ENCODE results near the gene TSPAN17.
A peak's percentile ranks its signal among the peaks of the same experiment; 100 is the strongest.
"Not testable (repeated sequence)": the region's sequence is repeated elsewhere in the genome, so short reads cannot be mapped to it uniquely, and the experiment has no call there.

Gene TSPAN17

DNA sequence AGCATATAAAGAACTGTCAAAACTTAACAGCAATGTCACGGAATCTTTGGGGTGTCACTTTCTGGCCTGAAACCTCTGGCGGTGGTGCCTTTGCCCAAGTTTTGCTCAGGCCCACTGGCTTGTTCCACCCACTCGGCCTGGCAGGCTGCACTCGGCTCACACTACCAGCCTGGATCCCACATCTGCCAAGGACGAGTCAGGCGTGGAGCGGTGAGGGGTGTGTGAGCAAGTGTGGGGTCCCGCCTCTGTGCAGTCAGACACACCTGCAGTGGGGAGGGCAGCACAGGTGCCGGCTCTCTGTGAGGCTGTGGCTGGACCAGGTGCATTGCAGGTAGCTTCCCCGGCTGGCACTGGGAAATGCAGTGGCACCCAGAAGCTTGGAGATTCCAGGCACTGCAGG, 40.0 kb downstream of the TSPAN17 start:
- no peak for DNase-seq

DNA sequence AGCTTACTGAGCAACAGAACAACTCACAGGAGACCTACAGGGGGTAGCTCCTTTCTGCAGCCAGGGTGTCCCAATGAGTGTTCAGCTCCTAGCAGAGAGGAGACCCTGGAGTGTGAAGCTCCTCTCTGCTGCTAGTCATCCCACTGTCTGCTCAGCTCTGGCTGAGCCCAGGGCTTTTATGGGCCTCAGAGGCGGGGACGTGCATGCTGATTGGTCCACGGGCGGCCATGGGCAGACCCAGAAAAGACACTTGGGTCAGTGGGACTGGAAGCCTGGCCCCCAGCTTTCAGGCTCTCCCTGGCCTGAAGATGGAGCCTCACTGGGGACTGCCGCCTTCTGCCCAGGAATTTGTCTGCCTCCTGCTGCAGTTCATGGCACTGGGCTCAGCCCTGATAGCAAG, 40.6 kb downstream of the TSPAN17 start:
- DNase-seq: no peak

DNA sequence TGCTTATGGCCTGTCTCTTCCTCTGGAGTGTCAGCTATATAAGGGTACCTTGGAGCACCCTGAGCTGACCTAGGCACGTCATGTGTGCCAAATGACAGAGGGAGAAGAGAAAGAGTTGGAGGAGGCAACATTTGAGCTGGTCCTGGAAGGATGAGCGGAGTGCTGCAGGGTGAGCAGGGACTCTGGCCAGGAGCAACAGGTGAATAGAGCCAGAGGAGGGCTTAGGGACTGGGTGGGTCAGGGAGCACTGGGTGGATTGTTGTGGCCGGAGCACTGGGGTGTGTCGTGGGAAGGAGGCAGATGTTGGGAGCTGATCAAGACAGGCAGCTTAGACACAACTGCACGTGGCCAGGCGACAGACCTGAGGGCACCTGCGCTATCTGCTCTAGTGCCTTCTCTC, 43.6 kb downstream of the TSPAN17 start:
- no peak for DNase-seq

DNA sequence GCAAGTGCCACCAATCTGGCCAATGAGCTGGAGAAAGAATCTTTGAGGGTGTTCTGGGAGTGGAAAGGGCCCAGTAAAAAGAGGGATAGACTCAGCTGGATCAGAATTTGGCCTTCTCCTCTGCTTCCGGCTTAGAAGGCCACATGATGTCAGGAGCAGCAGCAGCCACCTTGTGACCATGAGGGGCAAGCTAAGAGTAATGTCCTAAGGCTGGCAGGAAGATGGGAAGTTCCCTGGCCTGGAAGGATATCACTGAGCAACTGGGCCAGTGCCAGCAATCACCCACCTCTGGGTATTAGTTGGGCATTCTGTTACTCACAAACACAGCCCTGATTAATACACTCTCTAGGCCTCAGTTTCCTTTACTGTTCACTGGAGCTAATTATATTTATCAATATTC, 44.2 kb downstream of the TSPAN17 start:
- no peak for DNase-seq

DNA sequence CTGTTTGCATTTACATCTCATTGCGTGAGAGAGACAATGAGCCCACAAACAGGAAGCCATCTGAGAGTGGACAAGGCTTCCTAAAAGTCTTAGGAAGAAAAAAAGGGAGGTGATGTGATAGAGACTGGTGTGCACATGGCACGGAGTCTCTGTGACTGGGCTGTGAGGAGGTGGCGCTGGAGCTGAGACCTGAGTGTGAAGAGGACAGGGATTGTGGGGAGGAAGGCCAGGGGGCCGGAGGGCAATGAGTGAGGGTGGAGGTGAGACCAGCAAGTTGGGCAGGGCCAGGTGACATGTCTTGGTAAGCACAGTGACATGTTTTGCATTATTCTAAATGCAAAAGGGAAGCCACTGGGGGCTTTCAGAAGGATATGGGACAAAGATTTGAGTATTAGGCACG, 45.0 kb downstream of the TSPAN17 start:
- no peak for DNase-seq

DNA sequence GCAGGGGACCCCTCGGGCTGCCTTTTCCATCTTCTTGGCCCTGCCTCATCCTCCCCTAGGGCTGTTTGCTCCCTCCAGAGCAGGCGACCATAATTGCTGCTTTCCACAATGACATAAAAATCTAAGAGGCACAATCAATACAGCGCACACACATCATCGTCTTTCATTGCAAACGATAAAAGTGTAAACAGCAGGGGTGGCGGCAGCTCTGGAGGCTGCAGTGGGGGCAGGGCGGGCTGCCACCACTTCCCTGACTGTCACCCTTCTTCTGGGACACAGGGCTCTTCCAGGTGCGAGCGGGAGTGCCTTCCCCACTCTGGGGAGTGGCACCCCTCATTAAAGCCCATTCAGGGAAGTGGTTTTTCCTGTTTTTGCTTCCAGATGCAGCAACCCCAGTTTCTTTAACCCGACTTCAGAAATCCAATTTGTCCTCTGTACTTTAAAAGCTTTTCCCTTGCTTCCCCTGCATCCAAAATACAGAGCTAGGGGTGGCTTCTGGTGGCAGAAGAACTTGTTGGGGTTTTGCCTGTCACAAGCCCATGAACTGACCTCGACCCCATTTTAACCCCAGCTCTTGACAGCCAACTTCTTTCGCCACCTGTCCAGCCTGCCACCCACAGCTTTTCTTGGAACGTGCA, 45.7 kb downstream of the TSPAN17 start:
- peak; percentile 58 for DNase-seq

DNA sequence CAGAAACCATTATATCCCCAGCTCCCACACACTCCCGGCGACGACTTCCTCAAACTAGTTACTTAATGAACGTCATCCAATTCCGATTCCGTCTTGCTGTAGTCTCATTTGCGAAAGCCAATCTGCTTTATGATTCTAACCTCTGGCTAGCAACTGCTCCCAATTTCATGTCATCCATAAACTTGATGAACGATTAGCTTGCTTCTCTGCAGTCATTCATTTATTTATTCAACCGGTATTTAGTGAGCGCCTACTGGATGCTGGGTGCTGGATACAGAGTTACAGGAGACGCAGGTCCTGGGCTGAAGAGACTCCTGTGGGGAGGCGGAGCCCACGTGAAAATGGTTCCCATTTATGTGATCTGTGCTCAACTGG, 46.2 kb downstream of the TSPAN17 start:
- no peak for DNase-seq

DNA sequence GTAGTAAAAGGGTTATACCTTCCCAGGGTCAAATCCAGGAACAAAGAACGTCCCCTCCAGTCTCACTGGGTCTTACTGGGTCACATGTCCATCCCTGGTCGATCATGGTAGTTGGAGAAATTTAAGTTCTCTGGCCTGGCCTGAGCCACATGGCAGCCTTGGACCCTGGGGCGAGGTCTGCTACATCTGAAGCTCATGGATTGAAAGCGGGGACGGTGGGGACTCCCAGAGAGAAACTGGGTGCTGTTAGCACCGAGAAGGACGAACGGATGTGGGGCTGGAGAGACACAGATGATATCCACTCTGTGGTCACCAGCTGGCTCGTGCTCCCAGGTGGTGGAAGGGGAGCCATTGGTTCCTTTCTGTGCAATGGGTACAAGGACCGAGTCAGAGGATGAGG, 46.9 kb downstream of the TSPAN17 start:
- no peak for DNase-seq

DNA sequence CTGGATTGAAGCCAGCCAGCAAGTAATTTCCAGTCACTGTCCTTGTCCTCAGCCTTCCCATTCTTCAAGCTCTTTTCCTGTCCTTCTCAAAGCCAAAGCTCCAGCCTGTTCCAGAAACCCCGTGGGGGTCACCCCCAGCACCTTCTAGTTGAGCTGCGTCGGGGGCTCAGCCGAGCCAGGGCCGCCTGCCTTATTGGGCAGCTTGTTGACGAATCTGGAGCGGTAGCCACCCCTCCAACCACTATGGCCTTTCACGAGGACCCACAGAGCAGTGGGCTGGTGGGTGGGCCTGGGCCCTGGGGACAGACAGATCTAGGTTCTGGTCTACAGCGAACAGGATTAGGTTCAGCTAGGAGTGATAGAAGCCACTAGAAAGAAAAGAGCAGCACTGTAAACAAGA, 47.3 kb downstream of the TSPAN17 start:
- DNase-seq: no peak

DNA sequence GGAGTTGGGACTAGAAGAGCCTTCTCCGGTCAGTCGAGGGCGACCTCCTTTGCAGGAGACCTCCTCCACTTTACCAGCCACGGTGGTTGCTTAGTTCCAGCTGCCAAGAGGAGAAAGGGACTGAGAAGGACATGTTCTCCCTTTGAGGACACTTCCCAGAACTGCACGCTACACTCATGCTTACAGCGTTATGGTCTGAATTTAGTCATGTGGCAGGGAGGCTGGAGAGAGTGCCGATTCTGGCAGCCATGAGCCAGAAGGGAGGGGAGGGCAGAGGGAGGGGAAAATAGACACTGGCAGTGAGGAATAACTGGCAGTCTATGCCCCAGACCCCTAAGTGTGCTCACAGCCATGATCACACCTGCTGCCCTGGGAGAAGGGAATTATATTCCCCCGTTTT, 47.8 kb downstream of the TSPAN17 start:
- DNase-seq: no peak

DNA sequence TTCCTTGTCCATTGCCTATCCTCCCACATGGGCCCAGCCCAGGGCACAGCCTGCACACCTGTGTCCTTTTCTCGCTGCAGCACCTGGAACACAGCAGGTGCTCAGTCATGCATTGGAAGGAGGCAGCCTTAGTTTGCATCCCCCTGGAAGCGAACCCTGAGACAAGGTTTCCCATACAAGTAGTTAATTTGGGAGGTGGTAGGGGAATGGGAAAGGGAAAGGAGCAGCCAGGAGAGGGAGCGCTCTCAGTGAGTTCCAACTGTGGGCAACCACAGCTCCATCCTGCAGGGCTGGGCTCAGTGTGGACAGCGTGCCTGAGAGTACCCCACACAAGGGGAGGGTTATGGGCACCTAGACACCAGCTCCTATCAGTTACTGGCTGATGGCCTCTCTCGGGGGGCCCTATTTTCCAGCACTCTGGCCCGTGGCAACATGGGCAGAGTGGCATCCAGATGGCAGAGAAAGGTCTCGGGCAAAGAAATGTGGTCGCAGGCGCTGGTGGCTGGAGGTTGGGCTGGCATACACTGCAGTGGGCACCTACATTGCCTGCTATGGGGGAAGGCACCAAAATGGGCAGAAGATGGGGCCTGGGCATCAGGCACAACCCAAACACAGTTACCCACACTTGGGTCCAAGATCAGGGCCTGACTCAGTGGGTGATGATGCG, 50.1 kb downstream of the TSPAN17 start:
- DNase-seq: no peak

DNA sequence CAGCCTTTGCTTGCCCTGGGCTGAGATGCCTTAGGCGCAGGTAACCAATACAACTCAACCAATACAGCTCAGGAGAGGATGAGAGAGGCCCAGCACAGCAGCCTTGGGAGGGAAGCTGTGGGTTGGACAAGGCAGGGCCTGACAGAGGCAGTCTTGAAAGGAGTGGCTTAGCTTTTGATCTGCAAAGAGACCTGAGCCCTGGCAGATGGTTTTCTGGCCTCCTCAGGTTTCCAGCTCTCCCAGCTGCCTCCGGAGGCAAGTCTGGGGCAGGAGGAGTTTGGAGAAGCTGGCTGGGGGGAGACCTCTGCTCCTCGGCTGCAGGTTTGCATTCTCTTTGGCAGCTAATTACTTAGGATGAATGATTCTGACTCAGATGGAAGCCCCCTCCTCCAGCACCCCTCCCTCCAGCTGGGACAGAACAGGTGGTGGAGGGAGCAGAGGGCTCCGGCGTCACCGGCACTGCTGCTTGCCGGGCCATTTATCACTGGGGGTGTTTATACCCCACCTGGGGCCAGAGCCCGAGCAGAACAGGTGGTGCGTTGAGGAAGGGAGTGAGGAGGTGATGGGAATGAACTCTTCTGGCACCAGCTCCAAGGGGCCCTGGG, 50.8 kb downstream of the TSPAN17 start:
- peak; percentile 21 for DNase-seq

DNA sequence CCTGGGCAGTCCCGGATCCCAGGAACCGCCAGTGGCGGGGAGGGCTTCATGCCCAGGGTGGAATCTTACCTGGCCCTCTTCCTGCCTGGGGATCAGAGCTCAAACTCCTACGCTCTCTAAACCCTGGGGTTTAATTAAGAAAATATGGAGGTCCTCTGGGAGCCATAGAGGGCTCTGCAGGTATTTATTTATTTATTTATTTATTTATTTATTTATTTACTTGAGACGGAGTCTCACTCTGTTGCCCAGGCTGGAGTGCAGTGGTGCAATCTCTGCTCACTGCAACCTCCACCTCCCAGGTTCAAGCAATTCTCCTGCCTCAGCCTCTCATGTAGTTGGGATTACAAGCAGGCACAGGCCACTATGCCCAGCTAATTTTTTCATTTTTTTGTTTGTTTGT, 52.2 kb downstream of the TSPAN17 start:
- DNase-seq: not testable (repeated sequence)

DNA sequence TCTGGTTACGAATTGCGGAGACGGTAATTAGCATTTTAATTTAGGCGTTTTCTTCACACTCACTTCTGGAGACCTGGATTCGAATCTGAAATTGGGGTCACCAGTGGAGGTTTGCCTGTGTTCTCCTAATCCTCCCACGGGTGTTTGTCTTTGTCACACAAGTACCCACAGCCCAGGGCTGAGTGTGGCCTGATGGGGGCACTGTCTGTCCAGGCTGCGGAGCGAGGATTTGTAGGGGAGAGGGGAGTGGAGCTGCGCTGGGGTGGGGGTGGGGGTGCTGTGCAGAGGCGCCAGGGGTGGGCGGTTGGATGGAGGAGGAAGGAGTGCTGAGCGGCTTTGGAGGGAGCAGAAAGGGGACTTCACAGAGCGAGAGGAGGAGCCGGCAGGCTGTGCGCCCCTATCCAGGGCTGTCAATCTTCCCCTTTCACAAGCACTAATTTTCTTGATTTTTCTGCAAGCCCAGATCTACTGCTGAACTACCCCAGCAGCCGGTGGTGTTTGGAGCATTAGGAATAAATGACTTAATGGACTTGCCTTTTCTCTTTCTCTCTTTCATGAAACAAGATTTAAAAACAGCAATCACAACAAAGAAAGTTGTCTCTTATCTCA, 53.1 kb downstream of the TSPAN17 start:
- peak; percentile 42 for DNase-seq

DNA sequence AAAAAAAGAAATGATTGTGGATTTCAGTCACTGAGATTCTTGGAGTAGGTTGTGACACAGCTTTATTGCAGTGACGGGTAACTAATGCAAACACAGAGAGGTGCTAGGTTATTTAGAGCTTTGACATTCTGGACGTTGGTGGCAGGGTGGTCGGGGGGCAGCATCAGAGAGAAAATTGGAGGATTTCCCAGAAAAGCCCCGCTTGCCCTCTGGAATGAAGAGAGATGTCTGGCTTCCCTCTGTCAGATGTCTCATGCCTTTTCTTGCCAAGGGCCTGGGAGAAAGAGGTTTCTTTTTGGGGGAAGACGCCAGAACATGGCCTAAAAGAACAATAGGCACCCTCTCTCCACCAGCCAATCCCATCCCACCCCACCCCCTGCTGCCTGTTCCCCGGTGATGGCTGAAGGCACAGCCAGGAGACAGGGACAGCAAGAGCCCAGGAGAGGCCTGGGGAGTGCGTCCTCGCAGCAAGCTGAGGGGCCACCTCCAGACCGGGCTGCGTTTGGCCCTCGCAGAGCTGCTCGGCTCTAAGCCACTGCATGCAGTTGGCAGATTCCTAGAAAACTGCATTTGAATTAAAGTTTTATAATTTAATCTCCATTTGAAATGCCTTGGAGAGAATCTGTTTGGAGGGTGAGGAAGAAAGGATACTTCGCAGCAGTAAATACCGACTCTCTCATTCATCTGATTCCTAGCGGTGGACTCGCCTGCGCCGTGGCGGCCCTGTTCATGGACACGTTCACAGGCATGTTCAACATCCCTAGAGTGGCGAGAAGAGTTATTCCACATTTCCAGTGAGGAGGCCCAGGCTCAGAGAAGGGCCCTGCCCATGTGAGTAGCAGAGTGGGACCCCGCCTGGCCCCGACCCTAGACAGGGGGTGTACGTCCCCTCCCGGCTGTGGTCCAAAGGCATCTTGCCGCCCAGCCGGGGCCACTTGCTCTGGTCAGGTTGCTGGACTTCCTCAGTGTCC, 55.7 kb downstream of the TSPAN17 start:
- DNase-seq: no peak

DNA sequence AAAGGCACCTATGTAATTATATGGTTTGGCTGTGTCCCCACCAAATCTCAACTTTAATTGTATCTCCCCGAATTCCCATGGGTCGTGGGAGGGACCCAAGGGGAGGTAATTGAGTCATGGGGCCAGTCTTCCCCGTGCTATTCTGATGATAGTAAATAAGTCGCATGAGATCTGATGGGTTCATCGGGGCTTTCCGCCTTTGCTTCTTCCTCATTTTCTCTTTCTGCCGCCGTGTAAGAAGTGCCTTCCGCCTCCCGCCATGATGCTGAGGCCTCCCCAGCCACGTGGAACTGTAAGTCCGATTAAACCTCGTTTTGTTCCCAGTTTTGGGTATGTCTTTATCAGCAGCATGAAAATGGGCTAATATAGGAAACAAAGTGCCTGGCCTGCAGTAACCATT, 56.6 kb downstream of the TSPAN17 start:
- DNase-seq: no peak

DNA sequence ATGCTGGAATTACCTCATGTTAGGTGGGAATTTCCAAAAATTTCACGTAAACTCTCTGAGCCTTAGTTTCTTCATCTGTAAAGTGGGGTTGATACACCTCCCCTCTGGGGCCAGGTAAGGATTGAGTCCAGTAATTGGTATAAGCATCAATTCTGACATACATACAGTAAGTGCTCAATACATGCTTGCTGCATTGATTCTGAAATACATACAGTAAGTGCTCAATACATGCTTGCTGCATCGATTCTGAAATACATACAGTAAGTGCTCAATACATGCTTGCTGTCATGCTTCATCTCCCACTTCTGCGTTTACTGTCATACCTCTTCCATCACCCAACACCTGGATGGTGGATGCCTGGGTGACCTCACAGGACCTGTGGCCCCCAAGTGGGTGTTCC, 57.1 kb downstream of the TSPAN17 start:
- DNase-seq: no peak

DNA sequence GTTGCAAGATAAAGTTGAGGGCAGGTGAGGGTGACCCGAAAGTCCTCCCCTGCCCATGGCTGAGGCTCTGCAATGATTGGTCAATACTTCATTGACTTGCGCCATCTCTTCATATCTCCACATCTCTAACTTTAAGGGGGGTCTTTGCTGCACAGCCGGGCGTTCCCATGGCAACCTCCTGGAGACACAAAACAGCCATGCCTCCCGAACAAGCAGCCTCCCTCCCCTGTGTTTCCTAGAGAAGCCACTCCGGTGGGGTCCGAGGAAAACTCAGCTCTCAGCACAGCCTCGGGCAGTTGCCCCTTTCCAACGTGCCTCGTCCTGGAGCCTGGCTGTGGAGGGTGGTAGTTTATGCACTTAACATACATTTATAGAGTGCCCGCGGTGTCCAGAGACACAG, 57.5 kb downstream of the TSPAN17 start:
- no peak for DNase-seq

All from NCI-H1092 (cell line).